KMS-11 (cell line): ENCODE measurements around the gene NSRP1.

Source experiments
- H2AFZ ChIP-seq: fragments of 200-600 bp; sonication (generic); 2 replicates; pipeline ENCODE4 v1.6.1; 2016; ENCODE audit warnings: antibody characterized with exemption, mixed run types, low read depth
- H3K27ac ChIP-seq: fragments of 200-600 bp; sonication (generic); 2 replicates; pipeline ENCODE4 v1.6.1; 2016; ENCODE audit warnings: mild to moderate bottlenecking, mixed run types
- H3K27me3 ChIP-seq: fragments of 200-600 bp; sonication (generic); 2 replicates; pipeline ENCODE4 v1.6.1; 2017; ENCODE audit warnings: mild to moderate bottlenecking, low read depth, mixed run types, moderate library complexity; ENCODE audit not compliant: insufficient read depth
- H3K36me3 ChIP-seq: fragments of 200-600 bp; sonication (generic); 2 replicates; pipeline ENCODE4 v1.6.1; 2017; ENCODE audit warnings: mild to moderate bottlenecking, mixed run types; ENCODE audit not compliant: insufficient read depth
- H3K4me1 ChIP-seq: fragments of 200-600 bp; sonication (generic); 2 replicates; pipeline ENCODE4 v1.6.1; 2016; ENCODE audit warnings: mild to moderate bottlenecking, low read depth, mixed run types; ENCODE audit not compliant: poor library complexity, severe bottlenecking
- H3K4me2 ChIP-seq: fragments of 200-600 bp; sonication (generic); 2 replicates; pipeline ENCODE4 v1.7.0; 2016; ENCODE audit warnings: mild to moderate bottlenecking, mixed run types
- H3K4me3 ChIP-seq: fragments of 200-600 bp; sonication (generic); IDR thresholded peaks from 2 replicates; pipeline ENCODE4 v1.6.1; 2017; ENCODE audit warnings: low read depth, low read length, mixed read lengths; ENCODE audit not compliant: insufficient read depth
- H3K79me2 ChIP-seq: fragments of 200-600 bp; sonication (generic); 2 replicates; pipeline ENCODE4 v1.6.1; 2016; ENCODE audit warnings: low read depth, mixed run types; ENCODE audit not compliant: insufficient read depth
- H3K9ac ChIP-seq: fragments of 200-600 bp; sonication (generic); 2 replicates; pipeline ENCODE4 v1.6.1; 2016; ENCODE audit warnings: mild to moderate bottlenecking, mixed run types
- H4K20me1 ChIP-seq: fragments of 200-600 bp; sonication (generic); 2 replicates; pipeline ENCODE4 v1.6.1; 2016; ENCODE audit warnings: mild to moderate bottlenecking, mixed run types; ENCODE audit not compliant: insufficient read depth
- TF ChIP-seq, protein P1 (sequence below): fragments of 200-600 bp; sonication (generic); conservative IDR thresholded peaks from 2 replicates; pipeline ENCODE4 v1.6.1; 2017; ENCODE audit warnings: low read depth, mild to moderate bottlenecking, antibody characterized with exemption, low read length, moderate library complexity, mixed read lengths

Gene NSRP1

DNA sequence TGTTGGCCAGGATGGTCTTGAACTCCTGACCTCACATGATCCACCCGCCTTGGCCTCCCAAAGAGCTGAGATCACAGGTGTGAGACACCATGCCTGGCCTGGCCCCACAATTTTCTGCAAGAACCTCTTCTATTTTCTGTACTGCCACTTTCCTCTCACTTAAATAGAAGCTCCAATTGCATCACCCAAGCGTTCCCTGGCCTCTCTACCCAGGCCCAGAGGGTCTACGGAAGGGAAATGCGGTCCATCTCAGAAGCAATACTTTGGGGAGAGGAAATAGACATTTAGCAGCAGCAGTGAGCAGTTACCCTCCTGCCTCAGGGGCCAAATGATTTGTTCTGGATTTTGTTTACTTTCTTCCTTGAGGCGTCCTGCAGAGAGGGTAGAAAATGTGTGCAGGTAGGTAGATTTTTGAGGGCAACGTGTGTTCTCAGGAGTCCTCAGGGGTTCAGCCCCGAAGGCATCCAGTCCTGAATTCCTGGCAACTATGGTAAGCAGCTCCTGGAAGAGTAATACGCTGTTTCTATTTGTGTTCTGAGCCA is 107.9 kb downstream of the NSRP1 start:
- Histone ChIP-seq H3K27me3 (no peaks in the 10 kb centered on the region), H4K20me1 (no peaks in the 10 kb centered on the region), H3K4me3 (no peak overlapping the region), H2AFZ (no peak overlapping the region), H3K9ac (no peak overlapping the region), H3K79me2 (no peaks in the 10 kb centered on the region), H3K4me2 (no peak overlapping the region), H3K27ac (no peak overlapping the region), H3K36me3 (no peaks in the 10 kb centered on the region), H3K4me1 (no peaks in the 10 kb centered on the region)
- TF ChIP-seq, protein P1, sequence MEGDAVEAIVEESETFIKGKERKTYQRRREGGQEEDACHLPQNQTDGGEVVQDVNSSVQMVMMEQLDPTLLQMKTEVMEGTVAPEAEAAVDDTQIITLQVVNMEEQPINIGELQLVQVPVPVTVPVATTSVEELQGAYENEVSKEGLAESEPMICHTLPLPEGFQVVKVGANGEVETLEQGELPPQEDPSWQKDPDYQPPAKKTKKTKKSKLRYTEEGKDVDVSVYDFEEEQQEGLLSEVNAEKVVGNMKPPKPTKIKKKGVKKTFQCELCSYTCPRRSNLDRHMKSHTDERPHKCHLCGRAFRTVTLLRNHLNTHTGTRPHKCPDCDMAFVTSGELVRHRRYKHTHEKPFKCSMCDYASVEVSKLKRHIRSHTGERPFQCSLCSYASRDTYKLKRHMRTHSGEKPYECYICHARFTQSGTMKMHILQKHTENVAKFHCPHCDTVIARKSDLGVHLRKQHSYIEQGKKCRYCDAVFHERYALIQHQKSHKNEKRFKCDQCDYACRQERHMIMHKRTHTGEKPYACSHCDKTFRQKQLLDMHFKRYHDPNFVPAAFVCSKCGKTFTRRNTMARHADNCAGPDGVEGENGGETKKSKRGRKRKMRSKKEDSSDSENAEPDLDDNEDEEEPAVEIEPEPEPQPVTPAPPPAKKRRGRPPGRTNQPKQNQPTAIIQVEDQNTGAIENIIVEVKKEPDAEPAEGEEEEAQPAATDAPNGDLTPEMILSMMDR, result no peak

DNA sequence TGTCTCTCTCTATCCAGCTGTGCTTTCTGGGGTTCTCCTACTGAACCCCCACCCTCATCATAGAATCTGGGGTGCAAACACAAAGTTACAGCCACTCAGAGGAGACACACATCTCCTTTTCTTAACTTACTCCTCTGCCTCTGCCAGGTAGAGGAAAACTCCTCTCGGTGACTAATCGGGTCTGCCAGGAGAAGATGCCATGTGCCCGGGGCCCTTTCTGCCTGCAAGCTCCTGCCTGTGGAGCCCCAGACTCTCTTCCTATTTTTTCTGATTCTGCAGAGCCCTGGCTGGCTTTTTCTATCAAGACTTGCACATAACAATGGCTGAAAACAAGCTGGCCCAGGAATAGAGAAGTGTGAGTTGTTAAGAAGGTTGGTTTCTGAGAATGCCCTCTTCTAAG is 108.5 kb downstream of the NSRP1 start:
- no peaks in the 10 kb centered on the region for H4K20me1 ChIP-seq
- no peak overlapping the region for H3K27ac ChIP-seq
- H3K79me2 ChIP-seq, result no peaks in the 10 kb centered on the region
- H3K36me3 ChIP-seq, result no peaks in the 10 kb centered on the region
- no peaks in the 10 kb centered on the region for H3K27me3 ChIP-seq
- H3K4me3 ChIP-seq, result no peak overlapping the region
- no peaks in the 10 kb centered on the region for H3K4me1 ChIP-seq
- no peak overlapping the region for H3K9ac ChIP-seq
- H3K4me2 ChIP-seq, result no peak overlapping the region
- no peak overlapping the region for H2AFZ ChIP-seq
- TF ChIP-seq, protein P1, result no peak

DNA sequence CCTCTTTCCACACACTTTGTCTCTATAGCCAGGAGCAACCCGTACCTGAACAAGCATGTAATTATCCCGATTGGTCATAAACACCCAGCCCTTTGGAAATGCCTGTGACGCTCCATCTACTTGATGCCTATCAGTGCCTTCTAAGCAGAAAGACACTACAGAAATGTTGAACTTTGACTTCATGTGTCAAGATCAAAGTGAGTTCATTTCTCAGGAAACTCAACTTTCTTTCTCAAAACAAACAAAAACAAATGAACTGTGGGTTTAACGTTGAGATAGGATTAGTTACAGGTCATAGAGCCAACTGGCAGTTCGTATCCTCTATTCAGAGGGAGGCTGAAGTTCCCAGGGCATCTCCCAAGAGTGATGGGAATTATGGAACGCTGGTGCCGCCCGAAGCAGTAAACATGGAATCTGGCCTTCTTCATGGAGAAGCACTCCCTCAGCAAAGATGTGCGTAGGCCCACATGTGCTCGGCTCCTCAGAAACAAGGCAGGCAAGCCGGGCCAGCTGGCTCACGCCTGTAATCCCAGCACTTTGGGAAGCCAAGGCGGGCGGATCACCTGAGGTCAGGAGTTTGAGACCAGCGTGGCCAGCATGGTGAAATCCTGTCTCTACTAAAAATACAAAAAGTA is 109.4 kb downstream of the NSRP1 start:
- Histone ChIP-seq H3K4me3 (no peak overlapping the region), H3K4me2 (no peak overlapping the region), H3K36me3 (no peaks in the 10 kb centered on the region), H3K4me1 (no peaks in the 10 kb centered on the region), H3K9ac (no peak overlapping the region), H3K27ac (no peak overlapping the region), H4K20me1 (no peaks in the 10 kb centered on the region), H3K79me2 (no peaks in the 10 kb centered on the region), H2AFZ (no peak overlapping the region), H3K27me3 (no peaks in the 10 kb centered on the region)
- TF ChIP-seq, protein P1, result no peak

DNA sequence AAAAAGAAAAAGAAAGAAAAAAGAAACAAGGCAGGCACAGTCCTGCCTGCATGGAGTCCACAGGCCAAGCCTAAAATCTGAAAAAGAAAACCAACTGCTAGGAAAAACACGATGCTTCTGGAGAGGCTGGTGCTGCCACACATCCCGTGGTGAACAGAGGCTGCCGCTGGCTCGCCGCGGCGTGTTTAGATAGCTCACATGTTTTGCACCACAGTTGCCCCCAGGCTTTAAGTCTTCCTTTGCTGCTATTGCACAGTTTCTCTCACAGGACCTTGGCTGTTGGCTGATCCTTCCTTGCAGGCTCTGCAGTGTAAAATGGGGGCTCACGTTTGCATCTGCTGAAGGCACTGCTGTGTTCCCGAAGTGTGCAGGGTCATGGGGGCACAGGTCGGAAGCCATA is 110.3 kb downstream of the NSRP1 start:
- Histone ChIP-seq H3K36me3 (no peaks in the 10 kb centered on the region), H3K4me2 (no peak overlapping the region), H4K20me1 (no peaks in the 10 kb centered on the region), H3K27ac (no peak overlapping the region), H3K9ac (no peak overlapping the region), H3K4me3 (no peak overlapping the region), H3K27me3 (no peaks in the 10 kb centered on the region), H3K79me2 (no peaks in the 10 kb centered on the region), H3K4me1 (no peaks in the 10 kb centered on the region), H2AFZ (no peak overlapping the region)
- TF ChIP-seq, protein P1, result no peak
